Brain microvascular endothelial cell (primary cell): ENCODE measurements around the gene HERC6.

Experiments
- DNase-seq: peaks from one replicate; pipeline ENCODE4 v3.0.0-alpha.2; 2020
- H3K27ac ChIP-seq: fragments of 250-450 bp; sonication (Bioruptor Pico); 2 replicates; pipeline ENCODE4 v1.5.1; 2020; ENCODE audit warnings: mild to moderate bottlenecking, moderate library complexity
- H3K27me3 ChIP-seq: fragments of 250-450 bp; sonication (Bioruptor Pico); replicated peaks from 2 replicates; pipeline ENCODE4 v1.5.1; 2020; ENCODE audit warnings: mild to moderate bottlenecking
- H3K36me3 ChIP-seq: fragments of 250-450 bp; sonication (Bioruptor Pico); replicated peaks from 2 replicates; pipeline ENCODE4 v1.5.1; 2020; ENCODE audit warnings: mild to moderate bottlenecking
- H3K4me3 ChIP-seq: 2 replicates; pipeline ENCODE4 v1.5.1; 2011; ENCODE audit warnings: low read depth, mild to moderate bottlenecking, control low read depth, low read length, moderate library complexity
- in situ Hi-C: cut with HindIII; loops from 2 replicates; pipeline ENCODE4 v1.10.0; 2017; ENCODE audit warnings: low sequenced_read_pairs, low pct_ligation_motif_present
- TF ChIP-seq, protein P1 (sequence below): IDR thresholded peaks from 2 replicates; pipeline ENCODE4 v1.5.1; 2011; ENCODE audit warnings: low read depth, mild to moderate bottlenecking, moderate library complexity, low read length, control low read depth, inconsistent platforms; ENCODE audit errors: missing control alignments

The HERC6 gene

GRCh38 chr4:88467392-88467791 is 88.7 kb downstream of the HERC6 start:
- in situ Hi-C loops, result no loop called here
- no peak overlapping the region for H3K27ac ChIP-seq
- H3K36me3 ChIP-seq, result no peaks in the 10 kb centered on the region
- no peak for DNase-seq
- no peaks in the 10 kb centered on the region for H3K27me3 ChIP-seq
- H3K4me3 ChIP-seq, result no peak overlapping the region
- TF ChIP-seq, protein P1, sequence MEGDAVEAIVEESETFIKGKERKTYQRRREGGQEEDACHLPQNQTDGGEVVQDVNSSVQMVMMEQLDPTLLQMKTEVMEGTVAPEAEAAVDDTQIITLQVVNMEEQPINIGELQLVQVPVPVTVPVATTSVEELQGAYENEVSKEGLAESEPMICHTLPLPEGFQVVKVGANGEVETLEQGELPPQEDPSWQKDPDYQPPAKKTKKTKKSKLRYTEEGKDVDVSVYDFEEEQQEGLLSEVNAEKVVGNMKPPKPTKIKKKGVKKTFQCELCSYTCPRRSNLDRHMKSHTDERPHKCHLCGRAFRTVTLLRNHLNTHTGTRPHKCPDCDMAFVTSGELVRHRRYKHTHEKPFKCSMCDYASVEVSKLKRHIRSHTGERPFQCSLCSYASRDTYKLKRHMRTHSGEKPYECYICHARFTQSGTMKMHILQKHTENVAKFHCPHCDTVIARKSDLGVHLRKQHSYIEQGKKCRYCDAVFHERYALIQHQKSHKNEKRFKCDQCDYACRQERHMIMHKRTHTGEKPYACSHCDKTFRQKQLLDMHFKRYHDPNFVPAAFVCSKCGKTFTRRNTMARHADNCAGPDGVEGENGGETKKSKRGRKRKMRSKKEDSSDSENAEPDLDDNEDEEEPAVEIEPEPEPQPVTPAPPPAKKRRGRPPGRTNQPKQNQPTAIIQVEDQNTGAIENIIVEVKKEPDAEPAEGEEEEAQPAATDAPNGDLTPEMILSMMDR, result no peak

- Histone ChIP-seq H3K27ac (no peak overlapping the region), H3K36me3 (no peaks in the 10 kb centered on the region), H3K27me3 (no peaks in the 10 kb centered on the region), H3K4me3 (no peak overlapping the region)
- in situ Hi-C loops, result no loop called here
- DNase-seq, result no peak
- TF ChIP-seq, protein P1, result no peak
Observed at GRCh38 chr4:88477229-88477860, 98.7 kb downstream of the HERC6 start.

DNA sequence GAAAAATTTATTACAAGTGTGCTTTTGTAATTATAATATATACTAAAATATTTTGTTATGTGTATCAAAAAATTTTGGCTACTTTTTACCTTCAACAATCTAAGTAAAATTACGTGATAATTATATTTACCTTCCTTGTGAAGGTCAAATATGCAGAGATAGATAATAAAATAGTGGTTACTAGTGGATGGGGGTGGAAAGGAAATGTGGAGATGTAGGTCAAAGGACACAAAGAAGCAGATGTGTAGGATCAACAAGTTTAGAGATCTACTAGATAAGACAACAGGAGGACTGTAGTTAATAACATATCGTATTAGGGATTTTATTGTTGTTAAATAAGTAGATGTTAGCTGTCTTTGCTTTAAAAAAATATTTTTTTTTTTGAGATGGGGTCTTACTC is 99.6 kb downstream of the HERC6 start:
- Histone ChIP-seq H3K27ac (no peak overlapping the region), H3K4me3 (no peak overlapping the region), H3K27me3 (no peaks in the 10 kb centered on the region), H3K36me3 (no peaks in the 10 kb centered on the region)
- TF ChIP-seq, protein P1, result no peak
- in situ Hi-C loops, result no loop called here
- DNase-seq, result no peak

GRCh38 chr4:88481537-88481936 is 102.9 kb downstream of the HERC6 start:
- DNase-seq, result no peak
- Histone ChIP-seq H3K4me3 (no peak overlapping the region), H3K27ac (no peak overlapping the region), H3K36me3 (no peaks in the 10 kb centered on the region), H3K27me3 (no peaks in the 10 kb centered on the region)
- TF ChIP-seq, protein P1, result no peak
- in situ Hi-C loops, result no loop called here

DNA sequence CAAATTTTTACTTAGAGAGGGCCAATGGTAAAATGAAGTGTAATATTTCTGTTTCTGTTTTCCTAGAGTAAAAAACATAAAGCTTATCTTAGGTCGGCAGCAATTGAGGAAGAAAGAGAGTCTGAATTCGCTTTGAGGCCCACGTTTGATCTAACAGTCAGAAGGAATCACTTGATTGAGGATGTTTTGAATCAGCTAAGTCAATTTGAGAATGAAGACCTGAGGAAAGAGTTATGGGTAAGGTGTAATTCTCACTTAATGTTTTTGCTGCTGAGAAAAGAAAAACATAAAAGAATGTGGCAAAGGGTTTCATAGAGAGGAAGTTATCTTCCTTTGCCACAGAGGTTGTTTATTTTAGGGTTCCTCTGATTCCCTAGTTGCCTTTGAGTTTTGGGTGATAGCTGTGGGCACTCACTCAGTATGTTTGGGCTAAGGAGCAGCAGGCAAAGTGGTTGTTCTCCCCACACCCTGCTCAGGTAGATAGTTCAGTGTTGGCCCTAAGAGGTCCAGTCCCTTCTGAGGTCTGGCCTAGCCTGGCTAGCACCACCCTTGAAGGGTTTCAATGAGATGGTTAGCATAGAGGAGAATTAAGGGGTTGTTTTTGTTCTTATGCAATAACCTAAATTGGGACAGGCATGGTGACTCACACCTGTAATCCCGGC is 110.6 kb downstream of the HERC6 start:
- in situ Hi-C loops, result no loop called here
- Histone ChIP-seq H3K27me3 (no peaks in the 10 kb centered on the region), H3K4me3 (no peak overlapping the region), H3K36me3 (no peaks in the 10 kb centered on the region), H3K27ac (no peak overlapping the region)
- TF ChIP-seq, protein P1, result no peak
- DNase-seq, result no peak
